HEK293T (cell line): Measurements from ENCODE around the gene SETBP1.

Experiments used
- ARNT ChIP-seq: fragments of 450-650 bp; IDR thresholded peaks from 2 replicates; pipeline ENCODE4 v1.6.1; 2017; ENCODE audit warnings: mild to moderate bottlenecking
- BHLHE40 ChIP-seq: fragments of 450-650 bp; IDR thresholded peaks from 2 replicates; pipeline ENCODE4 v1.6.1; 2016; ENCODE audit warnings: mild to moderate bottlenecking, moderate library complexity, borderline replicate concordance
- ELF4 ChIP-seq: fragments of 450-650 bp; IDR thresholded peaks from 2 replicates; pipeline ENCODE4 v1.6.1; 2017; ENCODE audit warnings: antibody characterized with exemption
- FOXM1 ChIP-seq: fragments of 450-650 bp; IDR thresholded peaks from 2 replicates; pipeline ENCODE4 v1.6.1; 2017; ENCODE audit warnings: mild to moderate bottlenecking, borderline replicate concordance
- HDGF ChIP-seq: fragments of 450-650 bp; IDR thresholded peaks from 2 replicates; pipeline ENCODE4 v1.6.1; 2017; ENCODE audit warnings: antibody characterized with exemption, borderline replicate concordance
- L3MBTL2 ChIP-seq: fragments of 450-650 bp; conservative IDR thresholded peaks from 2 replicates; pipeline ENCODE4 v1.6.1; 2016; ENCODE audit warnings: mild to moderate bottlenecking
- LEF1 ChIP-seq: fragments of 450-650 bp; IDR thresholded peaks from 2 replicates; pipeline ENCODE4 v1.6.1; 2017; ENCODE audit warnings: mild to moderate bottlenecking, borderline replicate concordance
- PKNOX1 ChIP-seq: fragments of 450-650 bp; IDR thresholded peaks from 2 replicates; pipeline ENCODE4 v1.6.1; 2016
- SP1 ChIP-seq: fragments of 450-650 bp; IDR thresholded peaks from 2 replicates; pipeline ENCODE4 v1.6.1; 2017
- SUZ12 ChIP-seq: fragments of 450-650 bp; IDR thresholded peaks from 2 replicates; pipeline ENCODE4 v1.6.1; 2016; ENCODE audit warnings: mild to moderate bottlenecking
- TARDBP ChIP-seq: fragments of 450-650 bp; IDR thresholded peaks from 2 replicates; pipeline ENCODE4 v1.6.1; 2016
- ZNF384 ChIP-seq: fragments of 450-650 bp; IDR thresholded peaks from 2 replicates; pipeline ENCODE4 v1.6.1; 2016

- TF ChIP-seq SP1 (no peak), HDGF (no peak), ELF4 (no peak), SUZ12 (no peak), FOXM1 (no peak), LEF1 (no peak), BHLHE40 (no peak), ZNF384 (no peak), TARDBP (no peak), ARNT (no peak), L3MBTL2 (no peak), PKNOX1 (no peak)
These were observed 197.6 kb downstream of the SETBP1 start for GRCh38 chr18:44878335-44878734.
